Loucy (cell line): ENCODE measurements around the gene CCNG2.
A peak's percentile ranks its signal among the peaks of the same experiment; 100 is the strongest.

Experiments used
- H2AFZ ChIP-seq: fragments of 200-600 bp; sonication (generic); 2 replicates; pipeline ENCODE4 v1.6.0; 2016; ENCODE audit warnings: antibody characterized with exemption, mild to moderate bottlenecking, low read length, moderate library complexity
- H3F3A ChIP-seq: fragments of 200-600 bp; 2 replicates; pipeline ENCODE4 v1.6.0; 2016; ENCODE audit warnings: antibody characterized with exemption, low read depth, mild to moderate bottlenecking
- H3K27me3 ChIP-seq: fragments of 200-600 bp; sonication (generic); 2 replicates; pipeline ENCODE4 v1.6.1; 2014; ENCODE audit warnings: low read length, mild to moderate bottlenecking; ENCODE audit not compliant: insufficient read depth, poor library complexity, severe bottlenecking
- H3K36me3 ChIP-seq: fragments of 200-600 bp; sonication (generic); 2 replicates; pipeline ENCODE4 v1.6.1; 2016; ENCODE audit warnings: low read length; ENCODE audit not compliant: insufficient read depth
- H3K4me1 ChIP-seq: fragments of 200-600 bp; sonication (generic); 2 replicates; pipeline ENCODE4 v1.5.1; 2014; ENCODE audit warnings: low read length, mild to moderate bottlenecking; ENCODE audit not compliant: insufficient read depth, poor library complexity, severe bottlenecking
- H3K4me2 ChIP-seq: fragments of 200-600 bp; sonication (generic); 2 replicates; pipeline ENCODE4 v1.6.0; 2014; ENCODE audit warnings: antibody characterized with exemption, low read length, low read depth, mild to moderate bottlenecking; ENCODE audit not compliant: poor library complexity, severe bottlenecking
- H3K4me3 ChIP-seq: fragments of 200-600 bp; sonication (generic); 2 replicates; pipeline ENCODE4 v1.5.1; 2014; ENCODE audit warnings: low read length, mild to moderate bottlenecking, mixed read lengths; ENCODE audit not compliant: poor library complexity, severe bottlenecking
- H3K79me2 ChIP-seq: fragments of 200-600 bp; sonication (generic); 2 replicates; pipeline ENCODE4 v1.6.1; 2014; ENCODE audit warnings: low read length; ENCODE audit not compliant: insufficient read depth
- H3K9ac ChIP-seq: fragments of 200-600 bp; sonication (generic); 2 replicates; pipeline ENCODE4 v1.6.0; 2014; ENCODE audit warnings: mild to moderate bottlenecking, low read depth, low read length, moderate library complexity; ENCODE audit not compliant: poor library complexity, severe bottlenecking
- H3K9me2 ChIP-seq: fragments of 200-600 bp; sonication (generic); replicated peaks from 2 replicates; pipeline ENCODE4 v1.6.1; 2016; ENCODE audit warnings: low read depth, low read length, mixed read lengths
- H3K9me3 ChIP-seq: fragments of 200-600 bp; sonication (generic); 2 replicates; pipeline ENCODE4 v1.6.1; 2014; ENCODE audit warnings: mild to moderate bottlenecking, antibody characterized with exemption, low read length, low read depth; ENCODE audit not compliant: insufficient read depth
- H4K20me1 ChIP-seq: fragments of 200-600 bp; sonication (generic); 2 replicates; pipeline ENCODE4 v1.6.0; 2014; ENCODE audit warnings: antibody characterized with exemption, low read length, mild to moderate bottlenecking; ENCODE audit not compliant: insufficient read depth, poor library complexity, severe bottlenecking
- CTCF ChIP-seq: fragments of 200-600 bp; sonication (generic); conservative IDR thresholded peaks from 2 replicates; pipeline ENCODE4 v1.5.1; 2014; ENCODE audit warnings: mild to moderate bottlenecking, antibody characterized with exemption, low read length
- EZH2phosphoT487 ChIP-seq: fragments of 200-600 bp; IDR thresholded peaks from 2 replicates; pipeline ENCODE4 v1.6.1; 2018; ENCODE audit warnings: antibody characterized with exemption, mild to moderate bottlenecking, moderate library complexity, borderline replicate concordance

Gene CCNG2

GRCh38 chr4:77117721-77118120 lies 39.3 kb upstream of the CCNG2 start:
- Histone ChIP-seq H3K36me3 (no peaks in the 10 kb centered on the region), H3K9me3 (no peaks in the 10 kb centered on the region), H3K27me3 (no peaks in the 10 kb centered on the region), H3K4me3 (no peak overlapping the region), H3F3A (no peaks in the 10 kb centered on the region), H3K4me2 (no peak overlapping the region), H3K9ac (no peak overlapping the region), H3K79me2 (no peaks in the 10 kb centered on the region), H4K20me1 (no peaks in the 10 kb centered on the region), H2AFZ (peak overlapping the region; percentile 4; the same call in 1 of the 2 replicates), H3K4me1 (no peaks in the 10 kb centered on the region), H3K9me2 (no peaks in the 10 kb centered on the region)
- no peak for TF ChIP-seq EZH2phosphoT487
- no peak for TF ChIP-seq CTCF

DNA sequence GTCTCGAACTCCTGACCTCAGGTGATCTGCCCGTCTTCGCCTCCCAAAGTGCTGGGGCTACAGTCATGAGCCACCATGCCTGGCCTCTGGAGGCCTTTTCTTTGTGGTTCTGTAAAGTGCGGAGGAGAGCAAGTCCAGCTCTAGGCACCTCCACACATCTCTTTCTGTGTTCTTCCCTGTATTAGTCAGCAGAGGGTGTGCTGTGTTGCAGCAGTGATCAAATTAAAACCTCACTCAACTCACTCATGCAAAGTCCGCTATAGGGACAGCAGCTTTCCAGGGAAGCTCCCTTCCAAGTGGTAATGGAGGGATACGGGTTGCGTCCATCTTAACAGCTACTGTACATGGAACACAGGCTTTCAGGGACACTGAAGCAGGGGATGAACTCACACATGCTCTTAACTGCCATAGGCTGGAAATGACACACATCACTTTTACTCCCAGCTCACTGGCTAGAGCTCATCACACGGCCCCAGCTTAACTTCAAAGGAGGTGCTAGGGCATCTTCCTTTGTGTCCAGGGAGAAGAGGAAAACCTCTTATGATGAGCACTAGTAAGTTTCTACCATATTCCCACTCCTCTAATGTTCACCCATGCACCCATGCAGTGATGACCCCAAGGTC lies 36.0 kb upstream of the CCNG2 start:
- no peak overlapping the region for H3K4me2 ChIP-seq
- H4K20me1 ChIP-seq, result no peaks in the 10 kb centered on the region
- no peaks in the 10 kb centered on the region for H3K9me3 ChIP-seq
- no peak overlapping the region for H3K4me3 ChIP-seq
- H2AFZ ChIP-seq, result 0 out of 2 replicates have a peak overlapping the region, but pooled peaks have one; percentile 4
- no peak overlapping the region for H3K9ac ChIP-seq
- TF ChIP-seq CTCF (peak; percentile 46), EZH2phosphoT487 (no peak)
- H3K27me3 ChIP-seq, result no peaks in the 10 kb centered on the region
- H3K9me2 ChIP-seq, result no peaks in the 10 kb centered on the region
- no peaks in the 10 kb centered on the region for H3K36me3 ChIP-seq
- H3K4me1 ChIP-seq, result peaks cover 6% of the 10 kb centered on the region
- no peaks in the 10 kb centered on the region for H3K79me2 ChIP-seq
- H3F3A ChIP-seq, result no peaks in the 10 kb centered on the region

DNA sequence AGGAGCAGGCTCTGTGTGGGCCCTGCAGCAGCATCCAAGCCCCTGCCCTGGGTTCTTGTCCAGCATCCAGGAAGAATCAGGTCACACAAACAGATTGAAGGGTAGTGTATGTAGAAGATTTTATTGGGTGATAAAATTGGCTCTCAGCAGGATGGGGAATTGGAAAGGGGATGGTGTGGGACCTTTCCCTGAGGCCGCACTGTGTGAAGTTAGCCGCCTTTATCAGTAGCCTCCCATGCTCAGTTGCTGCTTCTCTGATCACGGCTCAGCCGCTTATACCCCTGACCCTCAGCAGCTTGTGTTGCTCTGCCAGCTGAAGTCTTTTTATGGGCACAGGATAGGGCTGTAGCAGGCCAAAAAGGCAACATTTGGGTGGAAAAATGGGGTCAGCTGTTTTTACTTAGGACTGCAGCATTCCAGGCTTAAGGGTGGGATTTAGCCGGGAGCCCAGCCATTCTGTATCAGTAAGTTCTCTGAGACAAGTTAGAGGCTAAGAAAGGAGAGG lies 35.2 kb upstream of the CCNG2 start:
- Histone ChIP-seq H2AFZ (no peak overlapping the region), H3K9me2 (no peaks in the 10 kb centered on the region), H4K20me1 (no peaks in the 10 kb centered on the region), H3K27me3 (no peaks in the 10 kb centered on the region), H3K4me3 (no peak overlapping the region), H3K4me1 (peaks cover 12% of the 10 kb centered on the region), H3K36me3 (no peaks in the 10 kb centered on the region), H3F3A (no peaks in the 10 kb centered on the region), H3K4me2 (no peak overlapping the region), H3K9me3 (no peaks in the 10 kb centered on the region), H3K79me2 (no peaks in the 10 kb centered on the region), H3K9ac (no peak overlapping the region)
- TF ChIP-seq CTCF (no peak), EZH2phosphoT487 (no peak)
